IgD-negative memory B cell (primary cell): Measurements from ENCODE around the gene TTYH1. TPM values are rescaled to one million over a fixed set of nuclear protein-coding genes. Genes with fewer than 3 reads are reported as not detected.
"Not testable (repeated sequence)": the region's sequence is repeated elsewhere in the genome, so short reads cannot be mapped to it uniquely, and the experiment has no call there.

Source experiments
- H3K27ac Mint-ChIP-seq, 3 donors: one replicate each; pipeline ENCODE4 v1.8.0; 2020 to 2022; ENCODE audit warnings: mild to moderate bottlenecking in 3 of 3, mixed read lengths in 3 of 3, moderate library complexity in 1 of 3
- H3K27me3 Mint-ChIP-seq: one replicate; pipeline ENCODE4 v1.8.0; 2021; ENCODE audit warnings: mixed read lengths
- H3K36me3 Mint-ChIP-seq: one replicate; pipeline ENCODE4 v1.8.0; 2020; ENCODE audit warnings: mild to moderate bottlenecking, mixed read lengths
- H3K4me1 Mint-ChIP-seq, 3 donors: one replicate each; pipeline ENCODE4 v1.8.0; 2020 to 2022; ENCODE audit warnings: mixed read lengths in 3 of 3, mild to moderate bottlenecking in 1 of 3
- H3K4me3 Mint-ChIP-seq, 4 donors: one replicate each; pipeline ENCODE4 v1.8.0; 2020 to 2022; ENCODE audit warnings: mild to moderate bottlenecking in 4 of 4, mixed read lengths in 4 of 4, moderate library complexity in 3 of 4
- H3K9me3 Mint-ChIP-seq, 3 donors: one replicate each; pipeline ENCODE4 v1.8.0; 2020 to 2021; ENCODE audit warnings: mixed read lengths in 3 of 3, mild to moderate bottlenecking in 1 of 3
- polyA plus RNA-seq: library from polyadenylated mRNA; unstranded; fragments of 300-500 nt; fragmentation: Illumina TruSeq; gene quantifications from one replicate; pipeline ENCODE4 v1.2.3, GENCODE V29; 2021

The TTYH1 gene
- polyA plus RNA-seq, 1 donor from 2014 or later: 0.16 TPM

GRCh38 chr19:54435551-54436016, 20.3 kb downstream of the TTYH1 start:
- no peaks in the 10 kb centered on the region for H3K36me3 Mint-ChIP-seq
- H3K27me3 Mint-ChIP-seq: no peaks in the 10 kb centered on the region
- no peak overlapping the region for H3K4me3 Mint-ChIP-seq
- H3K4me1 Mint-ChIP-seq: peaks cover 5 to 18% (median 13%) of the 10 kb centered on the region in 3 donors
- H3K27ac Mint-ChIP-seq: no peak overlapping the region
- H3K9me3 Mint-ChIP-seq: no peaks in the 10 kb centered on the region

GRCh38 chr19:54436031-54436523, 20.8 kb downstream of the TTYH1 start:
- Mint-ChIP-seq H3K36me3 (no peaks in the 10 kb centered on the region), H3K9me3 (no peaks in the 10 kb centered on the region), H3K27me3 (no peaks in the 10 kb centered on the region), H3K4me1 (peaks cover 3 to 17% (median 14%) of the 10 kb centered on the region in 3 donors), H3K27ac (no peak overlapping the region), H3K4me3 (peak overlapping the region in 1 of 4 donors; percentile 75)

- Mint-ChIP-seq H3K9me3 (no peaks in the 10 kb centered on the region), H3K4me3 (no peak overlapping the region), H3K27me3 (no peaks in the 10 kb centered on the region), H3K36me3 (no peaks in the 10 kb centered on the region), H3K4me1 (peaks cover 0 to 15% (median 15%) of the 10 kb centered on the region in 3 donors), H3K27ac (no peak overlapping the region)
Observed at GRCh38 chr19:54436628-54437252, 21.5 kb downstream of the TTYH1 start.

GRCh38 chr19:54439174-54439851, 24.0 kb downstream of the TTYH1 start:
- Mint-ChIP-seq H3K4me1 (peaks cover 0 to 15% (median 13%) of the 10 kb centered on the region in 3 donors), H3K27me3 (no peaks in the 10 kb centered on the region), H3K9me3 (no peaks in the 10 kb centered on the region), H3K27ac (no peak overlapping the region), H3K4me3 (no peak overlapping the region), H3K36me3 (peaks cover 4% of the 10 kb centered on the region)

- Mint-ChIP-seq H3K27me3 (no peaks in the 10 kb centered on the region), H3K9me3 (no peaks in the 10 kb centered on the region), H3K4me1 (peaks cover 0 to 8% (median 4%) of the 10 kb centered on the region in 3 donors), H3K36me3 (peaks cover 4% of the 10 kb centered on the region), H3K27ac (no peak overlapping the region), H3K4me3 (peak overlapping the region in 1 of 4 donors; percentile 7)
Observed at GRCh38 chr19:54440641-54441040, 25.4 kb downstream of the TTYH1 start.

GRCh38 chr19:54444737-54445136, 29.5 kb downstream of the TTYH1 start:
- Mint-ChIP-seq H3K27me3 (no peaks in the 10 kb centered on the region), H3K36me3 (peaks cover 4% of the 10 kb centered on the region), H3K4me3 (no peak overlapping the region), H3K9me3 (no peaks in the 10 kb centered on the region), H3K27ac (peak overlapping the region in 1 of 3 donors; percentile 79), H3K4me1 (peaks cover 13 to 19% (median 14%) of the 10 kb centered on the region in 3 donors)

GRCh38 chr19:54446349-54446748, 31.1 kb downstream of the TTYH1 start:
- peak overlapping the region in 1 of 3 donors; percentile 99 for H3K27ac Mint-ChIP-seq
- H3K27me3 Mint-ChIP-seq, H3K36me3 Mint-ChIP-seq, H3K9me3 Mint-ChIP-seq: not testable (repeated sequence)
- H3K4me1 Mint-ChIP-seq: peaks cover 22 to 30% (median 23%) of the 10 kb centered on the region in 3 donors
- peak overlapping the region in 1 of 4 donors; percentile 95 for H3K4me3 Mint-ChIP-seq

GRCh38 chr19:54448040-54448773, 32.9 kb downstream of the TTYH1 start:
- Mint-ChIP-seq H3K9me3 (no peaks in the 10 kb centered on the region), H3K27me3 (no peaks in the 10 kb centered on the region), H3K4me1 (peaks cover 24 to 30% (median 30%) of the 10 kb centered on the region in 3 donors), H3K4me3 (peak overlapping the region; percentile 95 to 97 (median 96)), H3K27ac (peak overlapping the region; percentile 95 to 100 (median 99)), H3K36me3 (peaks cover 7% of the 10 kb centered on the region)

- peaks cover 25 to 30% (median 30%) of the 10 kb centered on the region in 3 donors for H3K4me1 Mint-ChIP-seq
- H3K4me3 Mint-ChIP-seq: peak within 1 kb of the TSS; percentile 95 to 97 (median 96)
- H3K27ac Mint-ChIP-seq: peak within 1 kb of the TSS; percentile 95 to 100 (median 99)
- peaks cover 6% of the 10 kb centered on the region for H3K36me3 Mint-ChIP-seq
- no peaks in the 10 kb centered on the region for H3K9me3 Mint-ChIP-seq
- H3K27me3 Mint-ChIP-seq: no peaks in the 10 kb centered on the region
Observed at GRCh38 chr19:54448774-54449700, 33.8 kb downstream of the TTYH1 start, which contains the start of gene LENG8. Gene LENG8 (plus strand): TSS chr19:54449199. CDS start chr19:54451345, 2,146 bp downstream.

GRCh38 chr19:54449701-54450069, 34.4 kb downstream of the TTYH1 start:
- Mint-ChIP-seq H3K36me3 (peaks cover 6% of the 10 kb centered on the region), H3K4me1 (peaks cover 25 to 30% (median 30%) of the 10 kb centered on the region in 3 donors), H3K27ac (peak overlapping the region; percentile 95 to 100 (median 99)), H3K27me3 (no peaks in the 10 kb centered on the region), H3K4me3 (peak overlapping the region; percentile 95 to 97 (median 96)), H3K9me3 (no peaks in the 10 kb centered on the region)

GRCh38 chr19:54451331-54451871, 36.1 kb downstream of the TTYH1 start:
- Mint-ChIP-seq H3K4me3 (peak overlapping the region; percentile 78 to 97 (median 95)), H3K36me3 (peaks cover 8% of the 10 kb centered on the region), H3K27ac (peak overlapping the region in 1 of 3 donors; percentile 99), H3K27me3 (no peaks in the 10 kb centered on the region), H3K4me1 (peaks cover 25 to 30% (median 30%) of the 10 kb centered on the region in 3 donors), H3K9me3 (no peaks in the 10 kb centered on the region)

GRCh38 chr19:54451997-54452396, 36.7 kb downstream of the TTYH1 start:
- peaks cover 24 to 27% (median 27%) of the 10 kb centered on the region in 3 donors for H3K4me1 Mint-ChIP-seq
- peak overlapping the region in 1 of 3 donors; percentile 99 for H3K27ac Mint-ChIP-seq
- peaks cover 8% of the 10 kb centered on the region for H3K36me3 Mint-ChIP-seq
- no peaks in the 10 kb centered on the region for H3K9me3 Mint-ChIP-seq
- no peaks in the 10 kb centered on the region for H3K27me3 Mint-ChIP-seq
- peak overlapping the region in 1 of 4 donors; percentile 95 for H3K4me3 Mint-ChIP-seq

GRCh38 chr19:54452626-54453025, 37.4 kb downstream of the TTYH1 start:
- Mint-ChIP-seq H3K4me1 (peaks cover 20 to 25% (median 25%) of the 10 kb centered on the region in 3 donors), H3K27ac (peak overlapping the region in 1 of 3 donors; percentile 3), H3K27me3 (no peaks in the 10 kb centered on the region), H3K36me3 (peaks cover 8% of the 10 kb centered on the region), H3K9me3 (no peaks in the 10 kb centered on the region), H3K4me3 (peak overlapping the region in 1 of 4 donors; percentile 95)
